Brain pericyte (primary cell): ENCODE results near the gene MEMO1.
"Not testable (repeated sequence)": the region's sequence is repeated elsewhere in the genome, so short reads cannot be mapped to it uniquely, and the experiment has no call there.

Experiments used
- DNase-seq: peaks from one replicate; pipeline ENCODE4 v3.0.0-alpha.2; 2012; ENCODE audit warnings: low read depth, low spot score

Gene MEMO1

GRCh38 chr2:31957354-31958139, 53.3 kb downstream of the MEMO1 start:
- DNase-seq: no peak

- DNase-seq: not testable (repeated sequence)
These were observed 53.9 kb downstream of the MEMO1 start for GRCh38 chr2:31956934-31957333.

GRCh38 chr2:31956312-31956711, 54.5 kb downstream of the MEMO1 start:
- DNase-seq: no peak

- not testable (repeated sequence) for DNase-seq
These were observed 57.7 kb downstream of the MEMO1 start for GRCh38 chr2:31953095-31953494.

- DNase-seq: no peak
These were observed 59.8 kb downstream of the MEMO1 start for GRCh38 chr2:31950946-31951562.

- DNase-seq: no peak
These were observed 62.9 kb downstream of the MEMO1 start for GRCh38 chr2:31947871-31948270.

DNA sequence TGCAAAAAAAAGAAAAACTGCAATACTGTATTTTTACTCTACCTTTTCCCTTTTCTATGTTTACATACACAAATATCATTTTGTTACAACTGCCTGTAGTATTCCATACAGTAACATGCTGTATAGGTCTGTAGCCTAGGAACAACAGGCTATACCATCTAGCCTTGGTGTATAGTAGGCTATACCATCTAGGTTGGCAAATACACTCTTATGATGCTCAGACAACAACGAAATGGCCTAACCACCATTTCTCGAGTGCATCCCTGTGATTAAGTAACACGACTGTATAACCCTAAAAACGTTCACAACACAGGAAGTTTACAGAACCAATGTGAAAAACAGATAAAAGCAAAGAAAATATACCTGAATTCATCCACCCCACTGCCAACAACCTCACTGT, 64.0 kb downstream of the MEMO1 start:
- no peak for DNase-seq

GRCh38 chr2:31945572-31945935, 65.3 kb downstream of the MEMO1 start:
- no peak for DNase-seq

GRCh38 chr2:31944828-31945571, 65.8 kb downstream of the MEMO1 start:
- no peak for DNase-seq

DNA sequence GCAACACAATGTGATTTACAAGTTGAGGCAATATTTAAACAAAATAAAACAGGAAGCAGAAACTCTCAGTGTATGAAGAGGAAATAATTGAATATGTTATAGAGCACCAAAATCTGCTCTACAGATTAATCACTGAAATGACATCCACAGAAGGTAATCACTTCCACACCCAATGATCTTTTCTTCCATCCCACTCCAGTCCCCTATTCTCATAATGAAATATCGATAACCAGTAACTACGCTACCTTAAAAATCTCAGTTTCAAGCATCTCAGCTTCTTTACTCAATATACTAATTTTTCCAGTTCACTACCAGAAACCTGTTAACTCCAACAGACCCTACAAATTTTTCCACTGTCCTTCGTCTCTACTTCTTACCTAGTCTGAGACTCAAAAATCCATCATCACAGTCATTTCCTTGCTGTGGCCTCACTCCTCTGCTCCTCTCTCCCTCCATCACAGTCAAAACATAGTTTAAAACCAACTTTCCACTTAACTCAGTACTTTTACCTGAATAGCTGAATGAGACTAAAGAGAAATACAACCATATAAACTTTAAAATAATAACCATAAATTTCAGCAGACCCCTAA, 67.1 kb downstream of the MEMO1 start:
- no peak for DNase-seq

GRCh38 chr2:31940920-31941319, 69.9 kb downstream of the MEMO1 start:
- no peak for DNase-seq

DNA sequence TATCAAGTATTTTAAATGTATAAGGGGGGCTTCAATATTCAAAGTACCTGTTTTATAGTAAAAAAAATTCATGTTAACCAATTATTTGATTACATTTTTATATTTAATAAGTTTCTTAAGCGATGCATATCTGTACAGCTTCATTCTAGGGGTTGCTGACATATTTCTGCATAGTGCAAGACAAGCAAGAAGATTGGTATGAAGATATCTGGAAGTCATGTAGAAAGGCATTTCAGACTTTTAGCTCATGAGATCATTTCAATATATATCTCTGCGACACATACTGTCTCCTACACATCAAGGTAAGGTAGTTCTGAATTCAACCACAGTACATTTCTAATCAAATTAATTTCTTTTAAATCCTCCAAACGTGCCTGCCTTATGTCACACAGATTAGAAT, 73.1 kb downstream of the MEMO1 start:
- no peak for DNase-seq

- no peak for DNase-seq
These were observed 75.4 kb downstream of the MEMO1 start for GRCh38 chr2:31935370-31935769.

DNA sequence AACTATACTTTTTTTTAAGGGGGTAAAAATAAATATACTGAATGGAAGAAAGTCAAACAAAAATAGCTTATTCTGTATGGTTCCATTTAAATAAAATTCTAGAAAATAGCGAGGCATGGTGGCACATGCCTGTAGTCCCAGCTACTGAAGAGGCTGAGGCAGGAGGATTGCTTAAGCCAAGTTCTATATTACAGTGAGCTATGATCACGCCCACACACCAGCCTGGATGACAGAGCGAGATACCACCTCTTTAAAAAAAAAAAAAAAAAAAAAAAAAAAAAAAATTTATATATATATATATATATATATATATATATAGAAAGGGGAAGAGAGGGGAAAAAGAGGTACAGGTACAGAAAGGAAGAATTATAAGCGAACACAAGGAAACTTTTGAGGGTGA, 77.7 kb downstream of the MEMO1 start:
- no peak for DNase-seq

- no peak for DNase-seq
These were observed 78.2 kb downstream of the MEMO1 start for GRCh38 chr2:31932589-31932988.

DNA sequence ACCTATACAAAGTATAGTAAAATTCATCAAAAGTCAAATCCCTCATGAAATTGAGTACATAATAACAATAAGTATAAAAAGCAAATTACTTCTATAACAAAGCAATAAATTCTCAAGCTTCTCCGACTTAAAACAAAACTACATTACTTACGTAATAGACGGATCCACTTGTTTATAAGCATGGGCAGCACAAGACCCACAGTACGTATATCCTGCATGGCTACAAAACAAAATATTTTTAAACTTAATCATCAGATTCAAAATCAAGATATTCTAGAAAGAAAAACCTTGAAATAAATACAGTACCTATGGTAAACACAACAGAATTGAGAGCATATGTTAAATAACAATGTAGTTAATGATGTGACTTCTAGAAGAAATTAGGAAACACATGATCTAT, 78.9 kb downstream of the MEMO1 start:
- no peak for DNase-seq

GRCh38 chr2:31925517-31925916, 85.3 kb downstream of the MEMO1 start:
- no peak for DNase-seq

DNA sequence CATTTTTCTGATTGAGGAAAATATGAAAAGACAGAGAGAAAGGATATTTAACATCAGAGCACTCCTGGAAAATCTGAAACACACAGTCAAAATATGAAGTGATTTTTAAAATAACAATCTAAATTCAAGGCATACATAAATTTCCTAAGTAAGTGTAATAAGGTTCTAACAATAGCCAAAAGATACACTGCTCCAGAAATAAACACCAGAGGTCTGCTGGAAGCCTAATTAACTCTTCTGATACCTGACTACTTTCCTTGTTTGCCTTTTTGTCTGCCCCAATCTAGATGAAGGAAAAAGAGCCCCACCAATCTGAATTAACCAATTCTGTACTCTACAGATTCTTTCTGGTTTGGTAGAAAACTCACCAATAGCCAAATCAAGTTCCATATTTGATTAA, 87.1 kb downstream of the MEMO1 start:
- no peak for DNase-seq

- no peak for DNase-seq
These were observed 88.0 kb downstream of the MEMO1 start for GRCh38 chr2:31922542-31923408.

DNA sequence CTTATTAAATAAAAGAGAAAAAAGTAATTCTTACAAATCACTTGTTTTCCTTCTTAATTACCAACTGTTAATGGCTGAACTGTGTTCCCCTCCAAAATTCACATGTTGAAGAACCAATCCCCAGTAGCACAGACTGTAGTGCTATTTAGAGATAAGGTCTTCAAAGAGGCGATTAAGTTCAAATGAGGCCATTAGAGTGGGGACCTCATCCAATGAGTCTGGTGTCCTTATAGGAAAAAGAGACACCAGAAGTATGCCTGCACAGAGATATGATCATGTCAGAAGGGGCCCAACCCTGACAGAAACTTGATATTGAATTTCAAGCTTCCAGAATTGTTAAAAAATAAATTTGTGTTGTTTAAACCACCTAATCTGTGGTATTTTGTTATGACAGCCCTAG, 89.8 kb downstream of the MEMO1 start:
- no peak for DNase-seq

DNA sequence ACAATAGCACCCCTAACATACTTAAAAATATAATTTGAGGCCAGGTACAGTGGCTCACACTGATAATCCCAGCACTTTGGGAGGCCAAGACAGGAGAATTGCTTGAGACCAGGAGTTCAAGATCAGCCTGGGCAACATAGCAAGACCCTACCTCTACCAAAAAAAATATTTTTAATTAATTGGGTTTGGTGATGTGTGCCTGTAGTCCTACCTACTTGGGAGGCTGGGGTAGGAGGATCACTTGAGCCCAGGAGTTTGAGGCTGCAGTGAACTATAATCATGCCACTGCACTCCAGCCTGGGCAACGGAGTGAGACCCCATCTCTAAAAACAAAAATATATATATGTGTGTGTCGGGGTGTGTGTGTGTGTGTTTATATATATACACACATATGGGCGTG, 91.3 kb downstream of the MEMO1 start:
- DNase-seq: no peak
